K562 (cell line): ENCODE results near the gene PRR30. TPM values are rescaled to one million over a fixed set of nuclear protein-coding genes. Genes with fewer than 3 reads are reported as not detected.
A peak's percentile ranks its signal among the peaks of the same experiment; 100 is the strongest.

Experiments used
- COPS2 ChIP-seq: fragments of 450-650 bp; conservative IDR thresholded peaks from 2 replicates; pipeline ENCODE4 v1.6.1; 2016; ENCODE audit warnings: mild to moderate bottlenecking, moderate library complexity
- ERF ChIP-seq: fragments of 450-650 bp; formaldehyde crosslinking; IDR thresholded peaks from 2 replicates; pipeline ENCODE4 v1.4.0; 2020; ENCODE audit warnings: mild to moderate bottlenecking, mixed read lengths
- HMG20A ChIP-seq: fragments of 450-650 bp; formaldehyde crosslinking; conservative IDR thresholded peaks from 2 replicates; pipeline ENCODE4 v1.4.0; 2020; ENCODE audit warnings: mild to moderate bottlenecking, mixed read lengths
- MAFG ChIP-seq: fragments of 450-650 bp; conservative IDR thresholded peaks from 2 replicates; pipeline ENCODE4 v1.6.1; 2016; ENCODE audit warnings: missing genetic modification characterization, missing compliant biosample characterization
- PHF20 ChIP-seq: fragments of 450-650 bp; IDR thresholded peaks from 2 replicates; pipeline ENCODE4 v1.6.1; 2018; ENCODE audit not compliant: partially characterized antibody
- ZNF133 ChIP-seq: fragments of 250-450 bp; sonication (Bioruptor Pico); IDR thresholded peaks from 2 replicates; pipeline ENCODE4 v1.4.0; 2020; ENCODE audit warnings: mild to moderate bottlenecking
- polyA plus RNA-seq, 8 experiments: library from polyadenylated mRNA; depleted of rRNA in 4 of 8; stranded (reverse) in 5 of 8; unstranded in 3 of 8; fragments of >200 nt; fragmentation: Nextera tagmentation in 2 of 8; fragmentation: Illumina TruSeq in 1 of 8; extraction: Ambion mirVana in 2 of 8; extraction: Trizol in 1 of 8; gene quantifications; 2 replicates each; pipeline versions ENCODE4 v1.2.1 to v1.2.3, GENCODE V29; 2011 to 2014; ENCODE audit warnings: inconsistent platforms in 1 of 8, missing spikeins in 1 of 8
- total RNA-seq, 7 experiments: library from RNA; depleted of rRNA in 6 of 7; stranded (reverse); fragments of >200 nt in 6 of 7; fragmentation: Illumina TruSeq in 2 of 7; extraction: Trizol in 2 of 7; gene quantifications; 2 replicates each; pipeline versions ENCODE4 v1.2.1 to v1.2.3, GENCODE V29; 2011 to 2021; ENCODE audit warnings: low replicate concordance in 1 of 7
- TF ChIP-seq, protein P1 (sequence below): fragments of 200-800 bp; sonication (Bioruptor generic); IDR thresholded peaks from 2 replicates; pipeline ENCODE4 v1.6.1; 2016; ENCODE audit warnings: missing genetic modification characterization, missing compliant biosample characterization
- TF ChIP-seq, protein P2 (sequence below): fragments of 450-650 bp; IDR thresholded peaks from 2 replicates; pipeline ENCODE4 v1.6.1; 2016; ENCODE audit warnings: low read depth, mild to moderate bottlenecking, moderate library complexity
- TF ChIP-seq, protein P3 (sequence below): IDR thresholded peaks from 2 replicates; pipeline ENCODE4 v1.6.1; 2014; ENCODE audit warnings: antibody characterized with exemption
- TF ChIP-seq, protein P4 (sequence below): sonication (generic); formaldehyde crosslinking; IDR thresholded peaks from 2 replicates; pipeline ENCODE4 v1.8.1; 2023; ENCODE audit warnings: mild to moderate bottlenecking, missing genetic modification reagents
- TF ChIP-seq, protein P5 (sequence below): fragments of 250-450 bp; sonication (Bioruptor Pico); IDR thresholded peaks from 2 replicates; pipeline ENCODE4 v1.9.0; 2021; ENCODE audit warnings: mild to moderate bottlenecking, inconsistent platforms

PRR30 gene
- total and polyA plus RNA-seq, 9 of the 15 experiments (the other 6 are each of a cell fraction or from before 2014, with no cell fraction given) = not detected

DNA sequence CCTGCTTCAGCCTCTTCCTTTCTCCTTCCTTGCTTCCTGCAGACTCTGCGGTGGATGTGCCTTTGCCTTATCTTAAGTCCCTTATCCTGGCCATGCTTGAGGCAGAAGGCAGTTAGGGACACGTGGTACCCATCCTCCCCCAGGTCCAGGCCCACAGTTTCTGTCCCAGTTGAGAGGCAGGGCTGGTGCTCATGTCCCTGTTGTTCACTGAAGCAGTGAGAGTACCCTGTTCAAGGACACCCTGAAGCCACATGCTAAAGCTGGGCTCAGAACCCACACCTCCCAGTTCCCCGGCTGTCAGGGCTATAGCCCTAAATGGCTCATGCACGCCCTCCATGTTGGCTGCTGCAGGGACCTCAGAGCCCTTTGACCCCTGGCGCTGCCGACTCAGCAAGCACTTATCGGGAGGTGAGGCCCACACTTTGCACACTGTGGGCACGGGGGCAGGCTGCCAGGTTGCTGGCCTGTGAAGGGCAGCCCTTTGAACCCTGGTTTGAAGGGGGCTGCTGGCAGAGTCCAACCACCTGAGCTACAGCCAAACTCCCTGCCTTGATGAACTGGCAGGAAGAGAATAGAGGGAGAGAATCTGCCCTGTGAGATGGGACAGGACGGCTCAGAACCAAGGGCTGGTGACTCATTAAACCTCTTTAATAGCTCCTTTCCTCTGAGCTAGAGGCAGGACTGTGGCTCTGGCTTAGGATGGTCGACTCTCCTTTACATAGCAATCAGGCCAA lies 46.3 kb downstream of the PRR30 start (continued):
- TF ChIP-seq, protein P1, sequence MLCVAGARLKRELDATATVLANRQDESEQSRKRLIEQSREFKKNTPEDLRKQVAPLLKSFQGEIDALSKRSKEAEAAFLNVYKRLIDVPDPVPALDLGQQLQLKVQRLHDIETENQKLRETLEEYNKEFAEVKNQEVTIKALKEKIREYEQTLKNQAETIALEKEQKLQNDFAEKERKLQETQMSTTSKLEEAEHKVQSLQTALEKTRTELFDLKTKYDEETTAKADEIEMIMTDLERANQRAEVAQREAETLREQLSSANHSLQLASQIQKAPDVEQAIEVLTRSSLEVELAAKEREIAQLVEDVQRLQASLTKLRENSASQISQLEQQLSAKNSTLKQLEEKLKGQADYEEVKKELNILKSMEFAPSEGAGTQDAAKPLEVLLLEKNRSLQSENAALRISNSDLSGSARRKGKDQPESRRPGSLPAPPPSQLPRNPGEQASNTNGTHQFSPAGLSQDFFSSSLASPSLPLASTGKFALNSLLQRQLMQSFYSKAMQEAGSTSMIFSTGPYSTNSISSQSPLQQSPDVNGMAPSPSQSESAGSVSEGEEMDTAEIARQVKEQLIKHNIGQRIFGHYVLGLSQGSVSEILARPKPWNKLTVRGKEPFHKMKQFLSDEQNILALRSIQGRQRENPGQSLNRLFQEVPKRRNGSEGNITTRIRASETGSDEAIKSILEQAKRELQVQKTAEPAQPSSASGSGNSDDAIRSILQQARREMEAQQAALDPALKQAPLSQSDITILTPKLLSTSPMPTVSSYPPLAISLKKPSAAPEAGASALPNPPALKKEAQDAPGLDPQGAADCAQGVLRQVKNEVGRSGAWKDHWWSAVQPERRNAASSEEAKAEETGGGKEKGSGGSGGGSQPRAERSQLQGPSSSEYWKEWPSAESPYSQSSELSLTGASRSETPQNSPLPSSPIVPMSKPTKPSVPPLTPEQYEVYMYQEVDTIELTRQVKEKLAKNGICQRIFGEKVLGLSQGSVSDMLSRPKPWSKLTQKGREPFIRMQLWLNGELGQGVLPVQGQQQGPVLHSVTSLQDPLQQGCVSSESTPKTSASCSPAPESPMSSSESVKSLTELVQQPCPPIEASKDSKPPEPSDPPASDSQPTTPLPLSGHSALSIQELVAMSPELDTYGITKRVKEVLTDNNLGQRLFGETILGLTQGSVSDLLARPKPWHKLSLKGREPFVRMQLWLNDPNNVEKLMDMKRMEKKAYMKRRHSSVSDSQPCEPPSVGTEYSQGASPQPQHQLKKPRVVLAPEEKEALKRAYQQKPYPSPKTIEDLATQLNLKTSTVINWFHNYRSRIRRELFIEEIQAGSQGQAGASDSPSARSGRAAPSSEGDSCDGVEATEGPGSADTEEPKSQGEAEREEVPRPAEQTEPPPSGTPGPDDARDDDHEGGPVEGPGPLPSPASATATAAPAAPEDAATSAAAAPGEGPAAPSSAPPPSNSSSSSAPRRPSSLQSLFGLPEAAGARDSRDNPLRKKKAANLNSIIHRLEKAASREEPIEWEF (CRISPR knock-in tag) = peak; percentile 79
- TF ChIP-seq PHF20 (no peak), MAFG (tag) (no peak), HMG20A (CRISPR knock-in tag) (no peak), COPS2 (no peak), ERF (CRISPR knock-in tag) (0 out of 2 replicates have a peak, but pooled peaks have one; percentile 61), ZNF133 (CRISPR knock-in tag) (0 out of 2 replicates have a peak, but pooled peaks have one; percentile 2)
- TF ChIP-seq, protein P2, sequence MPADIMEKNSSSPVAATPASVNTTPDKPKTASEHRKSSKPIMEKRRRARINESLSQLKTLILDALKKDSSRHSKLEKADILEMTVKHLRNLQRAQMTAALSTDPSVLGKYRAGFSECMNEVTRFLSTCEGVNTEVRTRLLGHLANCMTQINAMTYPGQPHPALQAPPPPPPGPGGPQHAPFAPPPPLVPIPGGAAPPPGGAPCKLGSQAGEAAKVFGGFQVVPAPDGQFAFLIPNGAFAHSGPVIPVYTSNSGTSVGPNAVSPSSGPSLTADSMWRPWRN = peak; percentile 83
- TF ChIP-seq, protein P3, sequence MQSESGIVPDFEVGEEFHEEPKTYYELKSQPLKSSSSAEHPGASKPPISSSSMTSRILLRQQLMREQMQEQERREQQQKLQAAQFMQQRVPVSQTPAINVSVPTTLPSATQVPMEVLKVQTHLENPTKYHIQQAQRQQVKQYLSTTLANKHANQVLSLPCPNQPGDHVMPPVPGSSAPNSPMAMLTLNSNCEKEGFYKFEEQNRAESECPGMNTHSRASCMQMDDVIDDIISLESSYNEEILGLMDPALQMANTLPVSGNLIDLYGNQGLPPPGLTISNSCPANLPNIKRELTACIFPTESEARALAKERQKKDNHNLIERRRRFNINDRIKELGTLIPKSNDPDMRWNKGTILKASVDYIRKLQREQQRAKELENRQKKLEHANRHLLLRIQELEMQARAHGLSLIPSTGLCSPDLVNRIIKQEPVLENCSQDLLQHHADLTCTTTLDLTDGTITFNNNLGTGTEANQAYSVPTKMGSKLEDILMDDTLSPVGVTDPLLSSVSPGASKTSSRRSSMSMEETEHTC = peak; percentile 74; the same call in 1 of the 2 replicates
- TF ChIP-seq, protein P4, sequence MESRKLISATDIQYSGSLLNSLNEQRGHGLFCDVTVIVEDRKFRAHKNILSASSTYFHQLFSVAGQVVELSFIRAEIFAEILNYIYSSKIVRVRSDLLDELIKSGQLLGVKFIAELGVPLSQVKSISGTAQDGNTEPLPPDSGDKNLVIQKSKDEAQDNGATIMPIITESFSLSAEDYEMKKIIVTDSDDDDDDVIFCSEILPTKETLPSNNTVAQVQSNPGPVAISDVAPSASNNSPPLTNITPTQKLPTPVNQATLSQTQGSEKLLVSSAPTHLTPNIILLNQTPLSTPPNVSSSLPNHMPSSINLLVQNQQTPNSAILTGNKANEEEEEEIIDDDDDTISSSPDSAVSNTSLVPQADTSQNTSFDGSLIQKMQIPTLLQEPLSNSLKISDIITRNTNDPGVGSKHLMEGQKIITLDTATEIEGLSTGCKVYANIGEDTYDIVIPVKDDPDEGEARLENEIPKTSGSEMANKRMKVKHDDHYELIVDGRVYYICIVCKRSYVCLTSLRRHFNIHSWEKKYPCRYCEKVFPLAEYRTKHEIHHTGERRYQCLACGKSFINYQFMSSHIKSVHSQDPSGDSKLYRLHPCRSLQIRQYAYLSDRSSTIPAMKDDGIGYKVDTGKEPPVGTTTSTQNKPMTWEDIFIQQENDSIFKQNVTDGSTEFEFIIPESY = no peak
- TF ChIP-seq, protein P5, sequence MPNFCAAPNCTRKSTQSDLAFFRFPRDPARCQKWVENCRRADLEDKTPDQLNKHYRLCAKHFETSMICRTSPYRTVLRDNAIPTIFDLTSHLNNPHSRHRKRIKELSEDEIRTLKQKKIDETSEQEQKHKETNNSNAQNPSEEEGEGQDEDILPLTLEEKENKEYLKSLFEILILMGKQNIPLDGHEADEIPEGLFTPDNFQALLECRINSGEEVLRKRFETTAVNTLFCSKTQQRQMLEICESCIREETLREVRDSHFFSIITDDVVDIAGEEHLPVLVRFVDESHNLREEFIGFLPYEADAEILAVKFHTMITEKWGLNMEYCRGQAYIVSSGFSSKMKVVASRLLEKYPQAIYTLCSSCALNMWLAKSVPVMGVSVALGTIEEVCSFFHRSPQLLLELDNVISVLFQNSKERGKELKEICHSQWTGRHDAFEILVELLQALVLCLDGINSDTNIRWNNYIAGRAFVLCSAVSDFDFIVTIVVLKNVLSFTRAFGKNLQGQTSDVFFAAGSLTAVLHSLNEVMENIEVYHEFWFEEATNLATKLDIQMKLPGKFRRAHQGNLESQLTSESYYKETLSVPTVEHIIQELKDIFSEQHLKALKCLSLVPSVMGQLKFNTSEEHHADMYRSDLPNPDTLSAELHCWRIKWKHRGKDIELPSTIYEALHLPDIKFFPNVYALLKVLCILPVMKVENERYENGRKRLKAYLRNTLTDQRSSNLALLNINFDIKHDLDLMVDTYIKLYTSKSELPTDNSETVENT = no peak
